CD4-positive, alpha-beta T cell treated with Interleukin-6 for 4 hours (primary cell): ENCODE data around the gene IRF9.

Source experiments
- DNase-seq: peaks from one replicate; pipeline ENCODE4 v3.0.0-alpha.2; 2020; ENCODE audit warnings: mixed read lengths

The IRF9 gene

GRCh38 chr14:24132061-24132685, 28.9 kb upstream of the IRF9 start:
- DNase-seq = peak; percentile 70

- no peak for DNase-seq
Observed at GRCh38 chr14:24132976-24133375, 28.1 kb upstream of the IRF9 start.

- DNase-seq = no peak
Observed at GRCh38 chr14:24133735-24134134, 27.3 kb upstream of the IRF9 start.

GRCh38 chr14:24135584-24135833, 25.6 kb upstream of the IRF9 start:
- no peak for DNase-seq

GRCh38 chr14:24135834-24136683, 25.0 kb upstream of the IRF9 start, which contains the start of gene PSME1:
Gene PSME1, plus strand, starts transcription at chr14:24136194. Its CDS starts 69 bp downstream, at chr14:24136263.
- DNase-seq = peak; percentile 94

- DNase-seq = peak; percentile 25
Observed at GRCh38 chr14:24136684-24137528, 24.2 kb upstream of the IRF9 start.

GRCh38 chr14:24137529-24138395, 23.3 kb upstream of the IRF9 start:
- DNase-seq = no peak

- no peak for DNase-seq
Observed at GRCh38 chr14:24138396-24139271, 22.4 kb upstream of the IRF9 start.

- peak; percentile 12 for DNase-seq
Observed at GRCh38 chr14:24139272-24139934, 21.7 kb upstream of the IRF9 start.

GRCh38 chr14:24141097-24141880, 19.8 kb upstream of the IRF9 start, which contains the start of gene EMC9:
Gene EMC9, minus strand, starts transcription at chr14:24141591. Its CDS starts 287 bp downstream, at chr14:24141304.
- peak; percentile 100 for DNase-seq

- DNase-seq = no peak
Observed at GRCh38 chr14:24143511-24143910, 17.6 kb upstream of the IRF9 start.

GRCh38 chr14:24144451-24144850, 16.6 kb upstream of the IRF9 start:
- DNase-seq = no peak

- DNase-seq = no peak
Observed at GRCh38 chr14:24145219-24145618, 15.8 kb upstream of the IRF9 start.

GRCh38 chr14:24145690-24146452, 15.2 kb upstream of the IRF9 start:
- no peak for DNase-seq

- peak; percentile 90 for DNase-seq
Observed at GRCh38 chr14:24146453-24146977, 14.6 kb upstream of the IRF9 start, which contains the start of gene PSME2. Gene PSME2, minus strand, starts transcription at chr14:24146610. Its CDS starts 29 bp downstream, at chr14:24146581.

GRCh38 chr14:24146978-24147760, 13.9 kb upstream of the IRF9 start, which contains the start of gene RNF31:
Gene RNF31, plus strand, starts transcription at chr14:24147498. Its CDS starts 201 bp downstream, at chr14:24147699.
- peak; percentile 100 for DNase-seq

GRCh38 chr14:24147761-24148428, 13.2 kb upstream of the IRF9 start:
- DNase-seq = no peak
